ENCODE data around the gene DBH. TPM values are rescaled to one million over a fixed set of nuclear protein-coding genes. Genes with fewer than 3 reads are reported as not detected.

DBH gene
- total and polyA plus RNA-seq, 2 of the 13 experiments (the other 11 are each of a cell fraction or from before 2014, with no cell fraction given) = not detected

DNA sequence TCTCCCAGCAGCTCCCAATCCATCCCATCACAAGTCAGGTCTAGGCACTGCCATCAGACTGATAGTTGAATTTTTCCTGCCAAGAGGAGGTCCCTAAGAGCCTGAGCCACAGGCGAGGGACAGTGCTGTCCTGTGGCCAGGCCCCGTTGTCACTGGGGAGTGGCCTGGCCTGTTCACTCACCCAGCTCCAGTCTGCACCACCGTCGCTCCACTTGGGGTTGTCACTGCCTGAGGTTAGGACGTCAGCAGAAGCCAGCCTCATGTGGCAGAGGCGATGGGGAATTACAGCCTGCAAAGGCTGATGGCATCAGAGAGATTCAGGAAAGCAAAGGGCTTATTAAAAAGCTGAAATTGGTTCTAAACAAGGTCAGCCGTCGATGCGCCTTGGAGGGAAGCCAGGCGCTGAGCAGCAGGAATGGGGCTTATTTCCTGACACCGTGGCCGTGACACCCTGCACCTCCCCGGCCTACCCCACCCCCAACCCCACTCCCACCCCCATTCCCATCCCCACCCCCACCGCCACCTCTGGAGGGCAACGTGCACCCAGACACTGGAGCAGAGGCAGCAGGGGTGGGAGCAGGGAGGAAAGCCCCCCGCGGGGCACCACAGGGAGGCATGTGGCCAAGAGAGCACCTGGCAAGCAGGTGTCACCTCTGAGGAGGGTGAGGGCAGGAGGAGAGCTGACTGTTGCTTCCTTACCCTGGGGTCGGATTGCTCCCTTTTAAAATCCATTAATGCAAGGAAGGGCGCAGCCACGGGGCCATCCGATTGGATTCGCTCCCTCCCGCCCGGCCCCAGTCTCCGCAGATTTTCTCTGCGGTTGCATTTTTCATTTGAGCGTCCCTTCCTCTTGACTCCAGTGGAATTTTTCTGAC is 3.1 kb upstream of the DBH start:
- ChIA-PET CTCF (ENCODE audit: low intra/inter-chr PET ratio, low total read pairs) (no interaction called here), POLR2A (no interaction called here)
- Histone ChIP-seq H4K20me1 (ENCODE audit: insufficient read depth, low read length) (peaks cover 4% of the 10 kb centered on the region; the same call in 1 of the 2 replicates), H3K4me2 (ENCODE audit: low read depth, low read length) (no peak overlapping the region), H3K27ac (ENCODE audit: extremely low read length, insufficient read depth, low read length) (no peak overlapping the region), H3K9me3 (ENCODE audit: low read length) (no peaks in the 10 kb centered on the region), H3K9ac (ENCODE audit: insufficient read depth, low read depth, low read length) (no peak overlapping the region), H3K36me3 (replicated peaks in 1 of 2; ENCODE audit: control insufficient read depth in 1 of 2, insufficient read depth in 2 of 2, low read length in 2 of 2) (no peaks in the 10 kb centered on the region), H3K4me3 (replicated peaks in 1 of 3; ENCODE audit: insufficient read depth in 1 of 3, low read depth in 2 of 3, low read length in 3 of 3) (no peak overlapping the region), H2AFZ (ENCODE audit: low read length) (no peak overlapping the region), H3K4me1 (ENCODE audit: insufficient read depth, low read length) (no peaks in the 10 kb centered on the region), H3K79me2 (ENCODE audit: insufficient read depth, low read length) (no peaks in the 10 kb centered on the region), H3K27me3 (ENCODE audit: control insufficient read depth in 1 of 2, insufficient read depth in 2 of 2, low read length in 2 of 2) (peaks cover 23 to 82% of the 10 kb centered on the region in 2 experiments)
- WGBS (ENCODE audit: low lambda C conversion rate) = 46% methylated on average over 25 of the region's 27 CpGs
- BruUV-seq (replicated peaks) = no TSS peak
- FAIRE-seq (no peak), DNase-seq (ENCODE audit: low spot score) (no peak), ATAC-seq (no peak)
- intact Hi-C loops (cut with micrococcal nuclease; ENCODE audit: unreplicated experiment) = no loop called here
- in situ Hi-C loops (cut with HindIII; ENCODE audit: extremely low pct_ligation_motif_present, low pct_unique_long_range_greater_than_20kb) = no loop called here
- TF ChIP-seq ZFP36 (IDR thresholded peaks at IDR 0.05; ENCODE audit: borderline replicate concordance, low read depth, low read length, partially characterized antibody) (no peak), SRSF9 (IDR thresholded peaks at IDR 0.05; ENCODE audit: borderline replicate concordance, insufficient read depth, low read depth, low read length, poor library complexity, severe bottlenecking) (no peak), TBL1XR1 (IDR thresholded peaks at IDR 0.05; ENCODE audit: borderline replicate concordance, low read length, partially characterized antibody) (no peak), ZNF329 (CRISPR knock-in tag; IDR thresholded peaks at IDR 0.05; ENCODE audit: low read depth) (no peak), PCBP1 (IDR thresholded peaks at IDR 0.05; ENCODE audit: borderline replicate concordance, low read depth, low read length) (no peak), ZNF260 (CRISPR knock-in tag; IDR thresholded peaks at IDR 0.05; ENCODE audit: borderline replicate concordance, low read depth) (no peak), IRF2 (CRISPR knock-in tag; IDR thresholded peaks at IDR 0.05) (no peak)
- TF ChIP-seq, protein P1, sequence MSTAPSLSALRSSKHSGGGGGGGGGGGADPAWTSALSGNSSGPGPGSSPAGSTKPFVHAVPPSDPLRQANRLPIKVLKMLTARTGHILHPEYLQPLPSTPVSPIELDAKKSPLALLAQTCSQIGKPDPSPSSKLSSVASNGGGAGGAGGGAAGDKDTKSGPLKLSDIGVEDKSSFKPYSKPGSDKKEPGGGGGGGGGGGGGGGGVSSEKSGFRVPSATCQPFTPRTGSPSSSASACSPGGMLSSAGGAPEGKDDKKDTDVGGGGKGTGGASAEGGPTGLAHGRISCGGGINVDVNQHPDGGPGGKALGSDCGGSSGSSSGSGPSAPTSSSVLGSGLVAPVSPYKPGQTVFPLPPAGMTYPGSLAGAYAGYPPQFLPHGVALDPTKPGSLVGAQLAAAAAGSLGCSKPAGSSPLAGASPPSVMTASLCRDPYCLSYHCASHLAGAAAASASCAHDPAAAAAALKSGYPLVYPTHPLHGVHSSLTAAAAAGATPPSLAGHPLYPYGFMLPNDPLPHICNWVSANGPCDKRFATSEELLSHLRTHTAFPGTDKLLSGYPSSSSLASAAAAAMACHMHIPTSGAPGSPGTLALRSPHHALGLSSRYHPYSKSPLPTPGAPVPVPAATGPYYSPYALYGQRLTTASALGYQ (CRISPR knock-in tag; IDR thresholded peaks at IDR 0.05) = no peak
- TF ChIP-seq, protein P2, sequence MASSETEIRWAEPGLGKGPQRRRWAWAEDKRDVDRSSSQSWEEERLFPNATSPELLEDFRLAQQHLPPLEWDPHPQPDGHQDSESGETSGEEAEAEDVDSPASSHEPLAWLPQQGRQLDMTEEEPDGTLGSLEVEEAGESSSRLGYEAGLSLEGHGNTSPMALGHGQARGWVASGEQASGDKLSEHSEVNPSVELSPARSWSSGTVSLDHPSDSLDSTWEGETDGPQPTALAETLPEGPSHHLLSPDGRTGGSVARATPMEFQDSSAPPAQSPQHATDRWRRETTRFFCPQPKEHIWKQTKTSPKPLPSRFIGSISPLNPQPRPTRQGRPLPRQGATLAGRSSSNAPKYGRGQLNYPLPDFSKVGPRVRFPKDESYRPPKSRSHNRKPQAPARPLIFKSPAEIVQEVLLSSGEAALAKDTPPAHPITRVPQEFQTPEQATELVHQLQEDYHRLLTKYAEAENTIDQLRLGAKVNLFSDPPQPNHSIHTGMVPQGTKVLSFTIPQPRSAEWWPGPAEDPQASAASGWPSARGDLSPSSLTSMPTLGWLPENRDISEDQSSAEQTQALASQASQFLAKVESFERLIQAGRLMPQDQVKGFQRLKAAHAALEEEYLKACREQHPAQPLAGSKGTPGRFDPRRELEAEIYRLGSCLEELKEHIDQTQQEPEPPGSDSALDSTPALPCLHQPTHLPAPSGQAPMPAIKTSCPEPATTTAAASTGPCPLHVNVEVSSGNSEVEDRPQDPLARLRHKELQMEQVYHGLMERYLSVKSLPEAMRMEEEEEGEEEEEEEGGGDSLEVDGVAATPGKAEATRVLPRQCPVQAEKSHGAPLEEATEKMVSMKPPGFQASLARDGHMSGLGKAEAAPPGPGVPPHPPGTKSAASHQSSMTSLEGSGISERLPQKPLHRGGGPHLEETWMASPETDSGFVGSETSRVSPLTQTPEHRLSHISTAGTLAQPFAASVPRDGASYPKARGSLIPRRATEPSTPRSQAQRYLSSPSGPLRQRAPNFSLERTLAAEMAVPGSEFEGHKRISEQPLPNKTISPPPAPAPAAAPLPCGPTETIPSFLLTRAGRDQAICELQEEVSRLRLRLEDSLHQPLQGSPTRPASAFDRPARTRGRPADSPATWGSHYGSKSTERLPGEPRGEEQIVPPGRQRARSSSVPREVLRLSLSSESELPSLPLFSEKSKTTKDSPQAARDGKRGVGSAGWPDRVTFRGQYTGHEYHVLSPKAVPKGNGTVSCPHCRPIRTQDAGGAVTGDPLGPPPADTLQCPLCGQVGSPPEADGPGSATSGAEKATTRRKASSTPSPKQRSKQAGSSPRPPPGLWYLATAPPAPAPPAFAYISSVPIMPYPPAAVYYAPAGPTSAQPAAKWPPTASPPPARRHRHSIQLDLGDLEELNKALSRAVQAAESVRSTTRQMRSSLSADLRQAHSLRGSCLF (CRISPR knock-in tag; IDR thresholded peaks at IDR 0.05; ENCODE audit: borderline replicate concordance) = no peak
- TF ChIP-seq, protein P3, sequence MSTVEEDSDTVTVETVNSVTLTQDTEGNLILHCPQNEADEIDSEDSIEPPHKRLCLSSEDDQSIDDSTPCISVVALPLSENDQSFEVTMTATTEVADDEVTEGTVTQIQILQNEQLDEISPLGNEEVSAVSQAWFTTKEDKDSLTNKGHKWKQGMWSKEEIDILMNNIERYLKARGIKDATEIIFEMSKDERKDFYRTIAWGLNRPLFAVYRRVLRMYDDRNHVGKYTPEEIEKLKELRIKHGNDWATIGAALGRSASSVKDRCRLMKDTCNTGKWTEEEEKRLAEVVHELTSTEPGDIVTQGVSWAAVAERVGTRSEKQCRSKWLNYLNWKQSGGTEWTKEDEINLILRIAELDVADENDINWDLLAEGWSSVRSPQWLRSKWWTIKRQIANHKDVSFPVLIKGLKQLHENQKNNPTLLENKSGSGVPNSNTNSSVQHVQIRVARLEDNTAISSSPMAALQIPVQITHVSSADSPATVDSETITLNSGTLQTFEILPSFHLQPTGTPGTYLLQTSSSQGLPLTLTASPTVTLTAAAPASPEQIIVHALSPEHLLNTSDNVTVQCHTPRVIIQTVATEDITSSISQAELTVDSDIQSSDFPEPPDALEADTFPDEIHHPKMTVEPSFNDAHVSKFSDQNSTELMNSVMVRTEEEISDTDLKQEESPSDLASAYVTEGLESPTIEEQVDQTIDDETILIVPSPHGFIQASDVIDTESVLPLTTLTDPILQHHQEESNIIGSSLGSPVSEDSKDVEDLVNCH (CRISPR knock-in tag; IDR thresholded peaks at IDR 0.05) = no peak

All from HepG2 (cell line).